A673 (cell line): ENCODE measurements around the gene CAV1. TPM values are rescaled to one million over a fixed set of nuclear protein-coding genes. Genes with fewer than 3 reads are reported as not detected.

Experiments
- BruUV-seq: library from RNA; stranded (reverse); fragments of 400-500 nt; replicated peaks from 2 replicates; lab custom pipeline; 2021; lab: Mats Ljungman, UMichigan
- CTCF ChIA-PET: fragments of 300-600 bp; sonication (Branson Sonifier 250); formaldehyde crosslinking; loops from one replicate; lab custom pipeline; 2022; ENCODE audit warnings: antibody characterized with exemption; lab: Charles Lee
- POLR2A ChIA-PET: fragments of 300-600 bp; sonication (Branson Sonifier 250); formaldehyde crosslinking; loops from one replicate; lab custom pipeline; 2022; ENCODE audit warnings: antibody characterized with exemption; ENCODE audit not compliant: low non-redundant PET; lab: Charles Lee
- DNase-seq: peaks from one replicate; pipeline ENCODE4 v3.0.0-alpha.2; 2015; ENCODE audit warnings: low spot score
- H3K27ac ChIP-seq: fragments of 200-600 bp; sonication (generic); 2 replicates; pipeline ENCODE4 v1.5.1; 2016; ENCODE audit warnings: mixed run types, low read depth, mild to moderate bottlenecking, mixed read lengths, antibody characterized with exemption, low read length; ENCODE audit not compliant: poor library complexity, severe bottlenecking
- H3K27me3 ChIP-seq: fragments of 200-600 bp; sonication (generic); replicated peaks from 2 replicates; pipeline ENCODE4 v1.6.1; 2017; ENCODE audit warnings: mixed run types, low read depth, mild to moderate bottlenecking, mixed read lengths, antibody characterized with exemption, low read length; ENCODE audit not compliant: insufficient read depth, poor library complexity
- H3K36me3 ChIP-seq: fragments of 200-600 bp; sonication (generic); 2 replicates; pipeline ENCODE4 v1.6.1; 2016; ENCODE audit warnings: mixed run types, mild to moderate bottlenecking, mixed read lengths, antibody characterized with exemption, low read length; ENCODE audit not compliant: insufficient read depth, poor library complexity, severe bottlenecking
- H3K4me1 ChIP-seq: fragments of 200-600 bp; sonication (generic); 2 replicates; pipeline ENCODE4 v1.6.1; 2017; ENCODE audit warnings: mixed run types, mild to moderate bottlenecking, mixed read lengths, antibody characterized with exemption, low read length; ENCODE audit not compliant: insufficient read depth, poor library complexity, severe bottlenecking
- H3K4me3 ChIP-seq: fragments of 200-600 bp; sonication (generic); 2 replicates; pipeline ENCODE4 v1.5.1; 2016; ENCODE audit warnings: low read depth, mixed run types, mild to moderate bottlenecking, mixed read lengths, low read length; ENCODE audit not compliant: poor library complexity, severe bottlenecking
- H3K9me3 ChIP-seq: fragments of 200-600 bp; sonication (generic); 2 replicates; pipeline ENCODE4 v1.6.1; 2016; ENCODE audit warnings: mixed run types, low read depth, mild to moderate bottlenecking, mixed read lengths, antibody characterized with exemption, low read length; ENCODE audit not compliant: poor library complexity, severe bottlenecking
- CTCF ChIP-seq: fragments of 300-800, 200-600 bp; sonication (generic); conservative IDR thresholded peaks from 2 replicates; pipeline ENCODE4 v1.5.1; 2017; ENCODE audit warnings: low read depth, mild to moderate bottlenecking, antibody characterized with exemption, low read length, moderate library complexity, mixed read lengths
- EZH2 ChIP-seq: fragments of 200-600 bp; sonication (generic); IDR thresholded peaks from 2 replicates; pipeline ENCODE4 v1.6.1; 2017; ENCODE audit warnings: borderline replicate concordance, low read depth, mild to moderate bottlenecking, mixed read lengths, antibody characterized with exemption, low read length; ENCODE audit not compliant: poor library complexity, severe bottlenecking
- intact Hi-C: fragments of 100-400 bp; cut with micrococcal nuclease; formaldehyde crosslinking; loops from one replicate; pipeline ENCODE4 v1.10.0; 2022; ENCODE audit not compliant: unreplicated experiment
- total RNA-seq: library from RNA; stranded (reverse); gene quantifications from 2 replicates; pipeline ENCODE4 v1.2.3, GENCODE V29; 2021

Gene CAV1
- total RNA-seq, 1 experiment from 2014 or later, result 2,074 TPM

GRCh38 chr7:116518961-116519360, 5.9 kb upstream of the CAV1 start:
- no peaks in the 10 kb centered on the region for H3K9me3 ChIP-seq
- ChIA-PET POLR2A (no interaction called here), CTCF (no interaction called here)
- H3K27me3 ChIP-seq, result no peaks in the 10 kb centered on the region
- no peaks in the 10 kb centered on the region for H3K36me3 ChIP-seq
- BruUV-seq, result no TSS peak
- peak overlapping the region; percentile 100 for H3K27ac ChIP-seq
- no peak overlapping the region for H3K4me3 ChIP-seq
- TF ChIP-seq CTCF (no peak), EZH2 (no peak)
- intact Hi-C loops, result no loop called here
- peaks cover 92% of the 10 kb centered on the region for H3K4me1 ChIP-seq
- DNase-seq, result no peak

GRCh38 chr7:116521046-116521664, 3.7 kb upstream of the CAV1 start:
- H3K27ac ChIP-seq, result peak overlapping the region; percentile 100
- BruUV-seq, result no TSS peak
- H3K4me1 ChIP-seq, result peaks cover 78% of the 10 kb centered on the region
- TF ChIP-seq CTCF, result no peak
- no peak for TF ChIP-seq EZH2
- no peaks in the 10 kb centered on the region for H3K9me3 ChIP-seq
- no peaks in the 10 kb centered on the region for H3K27me3 ChIP-seq
- intact Hi-C loops, result loop anchor here (5.0 kb wide), 2 partner anchors 79 to 349 kb away; no protein-coding TSS in a partner anchor
- H3K36me3 ChIP-seq, result no peaks in the 10 kb centered on the region
- no peak for DNase-seq
- CTCF ChIA-PET, result no interaction called here
- no peak overlapping the region for H3K4me3 ChIP-seq
- POLR2A ChIA-PET, result interaction anchor here (0.5 kb wide), 1 partner anchor 31 kb away, joined by 5 read pairs; no protein-coding TSS in a partner anchor

- TF ChIP-seq CTCF, result no peak
- no peak for TF ChIP-seq EZH2
- Histone ChIP-seq H3K4me1 (peaks cover 68% of the 10 kb centered on the region), H3K27ac (peak overlapping the region; percentile 100), H3K9me3 (no peaks in the 10 kb centered on the region), H3K36me3 (peaks cover 11% of the 10 kb centered on the region), H3K4me3 (no peak overlapping the region), H3K27me3 (no peaks in the 10 kb centered on the region)
- BruUV-seq, result no TSS peak
- DNase-seq, result peak; percentile 91
- intact Hi-C loops, result loop anchor here (1.0 to 5.0 kb wide), 4 partner anchors 54 to 350 kb away; no protein-coding TSS in a partner anchor
- ChIA-PET CTCF (interaction anchor here (1.3 kb wide), 1 partner anchor 280 kb away, joined by 5 read pairs; no protein-coding TSS in a partner anchor), POLR2A (interaction anchor here (0.6 to 1.5 kb wide), 2 partner anchors 54 to 264 kb away, joined by 3 to 25 read pairs; no protein-coding TSS in a partner anchor)
Measured at GRCh38 chr7:116522247-116522646, 2.6 kb upstream of the CAV1 start.
